ENCODE results near the gene IMMP2L. TPM values are rescaled to one million over a fixed set of nuclear protein-coding genes. Genes with fewer than 3 reads are reported as not detected.

Gene IMMP2L
- total and polyA plus RNA-seq, 2 of the 8 experiments (the other 6 are each of a cell fraction or from before 2014, with no cell fraction given) = 2.3 to 10.1 TPM

DNA sequence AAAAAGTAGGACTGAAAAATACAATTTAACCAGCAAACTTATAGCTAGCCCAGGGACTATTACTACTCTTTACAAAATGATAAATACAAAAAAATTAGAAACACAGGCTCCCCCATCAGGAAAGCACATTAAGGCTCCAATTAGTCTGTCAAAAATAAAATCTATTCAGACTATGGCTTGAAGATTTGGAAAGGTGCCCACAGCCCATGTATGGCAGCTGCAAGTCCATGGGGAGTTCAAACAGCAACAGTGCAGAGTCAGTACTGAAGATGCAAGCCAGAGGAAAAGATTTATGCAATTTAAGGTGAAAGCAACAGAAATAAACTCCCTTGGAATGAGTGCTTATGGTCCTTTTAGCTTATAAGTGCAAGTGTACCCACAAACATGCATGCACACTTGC, 29.7 kb downstream of the IMMP2L start:
- Histone ChIP-seq H4K8ac (ENCODE audit: extremely low read depth, insufficient read depth, low read length) (no peak overlapping the region), H2BK5ac (ENCODE audit: low read depth, low read length) (no peak overlapping the region), H3K4me1 (replicated peaks in 1 of 4; ENCODE audit: control insufficient read depth in 3 of 4, insufficient read depth in 4 of 4, low read length in 3 of 4) (peaks cover 0 to 3% (median 0%) of the 10 kb centered on the region in 4 experiments; a peak in 1 of 7 replicates), H4K91ac (replicated peaks; ENCODE audit: insufficient read length, low read length) (no peak overlapping the region), H3K36me3 (ENCODE audit: control insufficient read depth in 2 of 4, insufficient read depth in 4 of 4, low read length in 3 of 4) (no peaks in the 10 kb centered on the region), H3K4me2 (ENCODE audit: insufficient read depth in 1 of 2, low read depth in 2 of 2, low read length in 2 of 2) (no peak overlapping the region), H2AFZ (ENCODE audit: low read length) (no peak overlapping the region), H3K79me1 (ENCODE audit: low read depth, low read length) (no peaks in the 10 kb centered on the region), H2AK5ac (ENCODE audit: low read depth, low read length) (no peak overlapping the region), H2BK120ac (replicated peaks; ENCODE audit: low read depth, low read length) (no peak overlapping the region), H4K5ac (ENCODE audit: insufficient read length, low read depth, low read length) (no peak overlapping the region), H4K20me1 (replicated peaks in 1 of 2; ENCODE audit: control insufficient read depth in 1 of 2, insufficient read depth in 2 of 2, low read length in 2 of 2) (no peaks in the 10 kb centered on the region), H3K56ac (replicated peaks; ENCODE audit: insufficient read length, low read depth, low read length) (no peak overlapping the region), H3K23ac (ENCODE audit: insufficient read length) (no peak overlapping the region), H3K23me2 (ENCODE audit: low read depth, low read length) (no peaks in the 10 kb centered on the region), H3K27me3 (replicated peaks in 1 of 4; ENCODE audit: control insufficient read depth in 3 of 4, extremely low read depth in 1 of 4, insufficient read depth in 3 of 4, low read length in 3 of 4) (no peaks in the 10 kb centered on the region), H3K14ac (ENCODE audit: insufficient read length) (no peak overlapping the region), H2BK15ac (ENCODE audit: low read length) (no peak overlapping the region), H3K79me2 (ENCODE audit: control insufficient read depth in 1 of 2, insufficient read depth in 2 of 2, low read length in 2 of 2) (no peaks in the 10 kb centered on the region), H3K27ac (ENCODE audit: low read depth, low read length) (no peak overlapping the region), H2BK20ac (ENCODE audit: low read length) (no peak overlapping the region), H3K9me3 (ENCODE audit: insufficient read depth in 2 of 2, low read depth in 1 of 2, low read length in 1 of 2) (no peaks in the 10 kb centered on the region), H3K9ac (replicated peaks in 1 of 4; ENCODE audit: extremely low read depth in 1 of 4, low read depth in 3 of 4, low read length in 3 of 4) (no peak overlapping the region), H3K4ac (replicated peaks; ENCODE audit: insufficient read length, low read depth, low read length) (no peak overlapping the region), H2BK12ac (ENCODE audit: low read depth, low read length) (no peak overlapping the region), H3K18ac (ENCODE audit: extremely low read depth, low read length) (no peak overlapping the region), H3K4me3 (ENCODE audit: extremely low read depth in 1 of 4, insufficient read depth in 2 of 4, low read depth in 3 of 4, low read length in 4 of 4) (no peak overlapping the region)
- ChIA-PET CTCF (ENCODE audit: partially characterized antibody) (no interaction called here), POLR2A (ENCODE audit: partially characterized antibody) (no interaction called here)
- no peak for DNase-seq (ENCODE audit: low read depth in 1 of 2, low spot score in 2 of 2)
- TF ChIP-seq SP2 (IDR thresholded peaks at IDR 0.05; ENCODE audit: low read length) = no peak
- no peak for TF ChIP-seq HDAC2 (IDR thresholded peaks at IDR 0.05; ENCODE audit: borderline replicate concordance in 1 of 2, low read depth in 2 of 2, low read length in 2 of 2)
- TF ChIP-seq, protein P1, sequence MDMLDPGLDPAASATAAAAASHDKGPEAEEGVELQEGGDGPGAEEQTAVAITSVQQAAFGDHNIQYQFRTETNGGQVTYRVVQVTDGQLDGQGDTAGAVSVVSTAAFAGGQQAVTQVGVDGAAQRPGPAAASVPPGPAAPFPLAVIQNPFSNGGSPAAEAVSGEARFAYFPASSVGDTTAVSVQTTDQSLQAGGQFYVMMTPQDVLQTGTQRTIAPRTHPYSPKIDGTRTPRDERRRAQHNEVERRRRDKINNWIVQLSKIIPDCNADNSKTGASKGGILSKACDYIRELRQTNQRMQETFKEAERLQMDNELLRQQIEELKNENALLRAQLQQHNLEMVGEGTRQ (IDR thresholded peaks at IDR 0.05; ENCODE audit: low read length) = no peak
- no peak for TF ChIP-seq FOSL1 (IDR thresholded peaks at IDR 0.05; ENCODE audit: insufficient read depth, low read depth, low read length)
- no peak for TF ChIP-seq CTBP2 (IDR thresholded peaks at IDR 0.05; ENCODE audit: borderline replicate concordance, insufficient read depth, insufficient read length, low read length)
- no peak for TF ChIP-seq BCL11A (IDR thresholded peaks at IDR 0.05; ENCODE audit: low read depth in 2 of 2, low read length in 2 of 2)
- TF ChIP-seq GABPA (IDR thresholded peaks at IDR 0.05; ENCODE audit: borderline replicate concordance, insufficient read depth, low read length) = no peak
- no peak for FAIRE-seq

Data from H1 (cell line).